ENCODE results near the gene SMPD3. TPM values are rescaled to one million over a fixed set of nuclear protein-coding genes. Genes with fewer than 3 reads are reported as not detected.

The SMPD3 gene
- total and polyA plus RNA-seq, 2 of the 4 experiments (the other 2 are of a cell fraction) = not detected

DNA sequence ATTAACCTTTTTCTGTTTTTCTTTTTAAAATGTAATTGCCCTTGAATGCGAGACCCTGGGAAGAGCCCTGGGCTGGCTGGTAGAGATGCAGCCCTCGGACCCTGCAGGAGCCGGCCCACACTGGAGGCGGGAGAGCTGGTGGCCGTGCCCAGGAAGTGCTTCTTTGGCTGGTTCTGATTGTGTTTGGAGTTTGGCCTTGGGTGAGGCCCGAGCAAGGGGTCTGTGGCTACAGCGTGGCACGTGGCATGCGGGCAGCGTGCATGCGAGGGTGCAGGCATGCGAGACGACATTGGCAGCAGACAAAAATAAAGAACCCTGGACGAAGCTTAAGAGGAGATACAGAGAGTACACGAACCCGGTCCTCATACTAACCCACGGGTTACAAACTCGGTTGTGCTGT is 87.8 kb downstream of the SMPD3 start:
- no peak overlapping the region for H2BK20ac ChIP-seq (ENCODE audit: low read depth, low read length)
- H3K9ac ChIP-seq (ENCODE audit: low read depth, low read length) = no peak overlapping the region
- no peak overlapping the region for H3K18ac ChIP-seq (ENCODE audit: low read depth, low read length)
- H3K9me1 ChIP-seq (ENCODE audit: insufficient read depth, low read length) = no peaks in the 10 kb centered on the region
- intact Hi-C loops (cut with micrococcal nuclease) (no loop called here), dilution Hi-C loops (cut with HindIII; ENCODE audit: low sequenced_read_pairs, unreplicated experiment) (no loop called here), in situ Hi-C loops (cut with MboI; ENCODE audit: low sequenced_read_pairs) (no loop called here)
- no peak overlapping the region for H3K27ac ChIP-seq (ENCODE audit: insufficient read depth, low read length)
- H3K4me3 ChIP-seq (ENCODE audit: insufficient read depth, low read depth, low read length) = no peak overlapping the region
- no peaks in the 10 kb centered on the region for H4K20me1 ChIP-seq (ENCODE audit: insufficient read depth, low read length)
- H3K4me2 ChIP-seq (ENCODE audit: low read depth, low read length) = no peak overlapping the region
- CTCF ChIA-PET = no interaction called here
- H3K4ac ChIP-seq (ENCODE audit: low read depth, low read length) = no peak overlapping the region
- no peak overlapping the region for H2BK15ac ChIP-seq (ENCODE audit: low read depth, low read length)
- DNase-seq = no peak
- no peak overlapping the region for H3K23ac ChIP-seq (ENCODE audit: low read depth, low read length)
- BruUV-seq (replicated peaks) = no TSS peak
- H3K36me3 ChIP-seq (ENCODE audit: control insufficient read depth, insufficient read depth, low read length) = peaks cover 24% of the 10 kb centered on the region
- no peak overlapping the region for H2AFZ ChIP-seq (replicated peaks; ENCODE audit: low read length, poor library complexity)
- no peaks in the 10 kb centered on the region for H3K4me1 ChIP-seq (ENCODE audit: control insufficient read depth, insufficient read depth, low read length)
- H3K9me3 ChIP-seq (ENCODE audit: control insufficient read depth, insufficient read depth, low read length) = no peaks in the 10 kb centered on the region
- H3K56ac ChIP-seq (ENCODE audit: extremely low read depth, insufficient read depth, low read length) = no peak overlapping the region
- POLR2A ChIA-PET (ENCODE audit: unreplicated experiment) = no interaction called here
- WGBS, 2 experiments (ENCODE audit: extremely low coverage in 2 of 2, insufficient read length in 1 of 2) = 97% methylated on average over 8 of the region's 18 CpGs; no CpG with 5 or more reads in 1 of the 2 experiments
- H3K27me3 ChIP-seq (ENCODE audit: control insufficient read depth, insufficient read depth, low read length) = no peaks in the 10 kb centered on the region; the same call in 1 of the 2 replicates
- no peak overlapping the region for H3K14ac ChIP-seq (replicated peaks; ENCODE audit: low read depth, low read length)
- no peak overlapping the region for H4K8ac ChIP-seq (ENCODE audit: low read depth in 2 of 2, low read length in 2 of 2)
- H2BK5ac ChIP-seq (ENCODE audit: low read depth, low read length, poor library complexity, severe bottlenecking) = no peak overlapping the region
- no peak overlapping the region for H4K5ac ChIP-seq (ENCODE audit: low read depth, low read length)
- H2AK5ac ChIP-seq (ENCODE audit: low read depth, low read length) = no peak overlapping the region
- no peak overlapping the region for H2BK120ac ChIP-seq (ENCODE audit: low read depth, low read length)
- TF ChIP-seq MAFK (IDR thresholded peaks at IDR 0.05; ENCODE audit: low read depth, low read length) = no peak
- TF ChIP-seq, protein P1, sequence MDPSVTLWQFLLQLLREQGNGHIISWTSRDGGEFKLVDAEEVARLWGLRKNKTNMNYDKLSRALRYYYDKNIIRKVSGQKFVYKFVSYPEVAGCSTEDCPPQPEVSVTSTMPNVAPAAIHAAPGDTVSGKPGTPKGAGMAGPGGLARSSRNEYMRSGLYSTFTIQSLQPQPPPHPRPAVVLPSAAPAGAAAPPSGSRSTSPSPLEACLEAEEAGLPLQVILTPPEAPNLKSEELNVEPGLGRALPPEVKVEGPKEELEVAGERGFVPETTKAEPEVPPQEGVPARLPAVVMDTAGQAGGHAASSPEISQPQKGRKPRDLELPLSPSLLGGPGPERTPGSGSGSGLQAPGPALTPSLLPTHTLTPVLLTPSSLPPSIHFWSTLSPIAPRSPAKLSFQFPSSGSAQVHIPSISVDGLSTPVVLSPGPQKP (IDR thresholded peaks at IDR 0.05; ENCODE audit: borderline replicate concordance, low read depth, low read length) = no peak
- TF ChIP-seq, protein P2, sequence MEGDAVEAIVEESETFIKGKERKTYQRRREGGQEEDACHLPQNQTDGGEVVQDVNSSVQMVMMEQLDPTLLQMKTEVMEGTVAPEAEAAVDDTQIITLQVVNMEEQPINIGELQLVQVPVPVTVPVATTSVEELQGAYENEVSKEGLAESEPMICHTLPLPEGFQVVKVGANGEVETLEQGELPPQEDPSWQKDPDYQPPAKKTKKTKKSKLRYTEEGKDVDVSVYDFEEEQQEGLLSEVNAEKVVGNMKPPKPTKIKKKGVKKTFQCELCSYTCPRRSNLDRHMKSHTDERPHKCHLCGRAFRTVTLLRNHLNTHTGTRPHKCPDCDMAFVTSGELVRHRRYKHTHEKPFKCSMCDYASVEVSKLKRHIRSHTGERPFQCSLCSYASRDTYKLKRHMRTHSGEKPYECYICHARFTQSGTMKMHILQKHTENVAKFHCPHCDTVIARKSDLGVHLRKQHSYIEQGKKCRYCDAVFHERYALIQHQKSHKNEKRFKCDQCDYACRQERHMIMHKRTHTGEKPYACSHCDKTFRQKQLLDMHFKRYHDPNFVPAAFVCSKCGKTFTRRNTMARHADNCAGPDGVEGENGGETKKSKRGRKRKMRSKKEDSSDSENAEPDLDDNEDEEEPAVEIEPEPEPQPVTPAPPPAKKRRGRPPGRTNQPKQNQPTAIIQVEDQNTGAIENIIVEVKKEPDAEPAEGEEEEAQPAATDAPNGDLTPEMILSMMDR (conservative IDR thresholded peaks at IDR 0.05; ENCODE audit: low read depth, low read length) = no peak
- no peak for TF ChIP-seq RAD21 (IDR thresholded peaks at IDR 0.05; ENCODE audit: low read length)
- no peak for TF ChIP-seq POLR2A (IDR thresholded peaks at IDR 0.05; ENCODE audit: low read depth, low read length)
- TF ChIP-seq RCOR1 (IDR thresholded peaks at IDR 0.05; ENCODE audit: insufficient replicate concordance, low read length) = no peak
- TF ChIP-seq CEBPB (IDR thresholded peaks at IDR 0.05; ENCODE audit: low read depth, low read length) = no peak
- TF ChIP-seq FOS (IDR thresholded peaks at IDR 0.05; ENCODE audit: low read depth, low read length) = no peak
- ATAC-seq (ENCODE audit: low read depth) = no peak
- H2AK9ac ChIP-seq (replicated peaks; ENCODE audit: low read depth, low read length, poor library complexity) = no peak overlapping the region
- no peaks in the 10 kb centered on the region for H3K79me1 ChIP-seq (ENCODE audit: low read depth in 1 of 2, low read length in 2 of 2)
- no peak overlapping the region for H4K91ac ChIP-seq (ENCODE audit: insufficient read depth, low read depth, low read length)

Data from IMR-90 (cell line).